Measurements from ENCODE around the gene CR1L. TPM values are rescaled to one million over a fixed set of nuclear protein-coding genes. Genes with fewer than 3 reads are reported as not detected.
"Not testable (repeated sequence)": the region's sequence is repeated elsewhere in the genome, so short reads cannot be mapped to it uniquely, and the experiment has no call there.

The CR1L gene
- total RNA-seq, 2 donors from 2014 or later, result 0.19 TPM; not detected in 1

GRCh38 chr1:207737503-207738157, 92.7 kb downstream of the CR1L start:
- intact Hi-C loops (cut with DNase I); DNase-seq (ENCODE audit: low spot score): not testable (repeated sequence)

DNA sequence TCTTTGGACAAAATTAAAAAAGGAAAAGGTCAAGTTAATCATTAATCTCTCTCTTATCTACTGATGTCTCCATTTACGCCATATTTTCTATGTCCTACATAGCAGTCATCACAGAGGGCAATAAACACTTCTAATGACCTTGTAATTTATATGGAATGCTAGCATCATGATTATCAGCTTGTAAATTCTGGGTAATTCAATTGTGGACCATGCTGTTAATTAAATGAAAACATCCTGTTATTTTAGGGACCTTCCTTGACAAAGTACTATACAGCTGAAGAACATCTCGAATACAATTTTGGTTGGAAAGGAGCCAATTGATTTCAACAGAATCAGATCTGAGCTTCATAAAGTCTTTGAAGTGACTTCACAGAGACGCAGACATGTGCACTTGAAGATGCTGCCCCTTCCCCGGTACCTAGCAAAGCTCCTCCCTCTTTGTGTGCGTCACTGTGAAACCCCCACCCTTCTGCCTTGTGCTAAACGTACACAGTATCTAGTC, 93.3 kb downstream of the CR1L start:
- intact Hi-C loops (cut with DNase I); DNase-seq (ENCODE audit: low spot score): not testable (repeated sequence)

DNA sequence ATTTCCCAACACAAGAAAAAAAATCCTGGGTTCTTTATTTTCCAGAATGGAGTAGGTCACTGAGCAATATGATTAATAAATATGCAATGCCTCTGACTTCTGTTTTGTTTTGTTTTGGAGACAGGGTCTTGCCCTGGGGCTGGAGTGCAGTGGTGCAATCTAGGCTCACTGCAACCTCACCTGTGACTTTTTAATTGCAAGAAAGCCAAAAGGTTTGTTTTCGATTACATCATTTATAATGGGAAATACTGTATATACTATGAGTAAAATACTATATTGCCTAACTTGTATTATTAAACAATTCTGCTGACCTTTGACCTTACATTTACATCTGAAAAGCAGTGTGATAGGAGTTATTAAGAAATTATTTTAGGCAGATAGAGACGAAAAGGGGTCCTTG, 95.3 kb downstream of the CR1L start:
- DNase-seq (ENCODE audit: low spot score), result no peak
- intact Hi-C loops (cut with DNase I), result no loop called here

GRCh38 chr1:207742850-207743555, 98.1 kb downstream of the CR1L start:
- intact Hi-C loops (cut with DNase I), result no loop called here
- DNase-seq (ENCODE audit: low spot score), result no peak

- intact Hi-C loops (cut with DNase I), result no loop called here
- no peak for DNase-seq (ENCODE audit: low spot score)
Measured at GRCh38 chr1:207744000-207744534, 99.1 kb downstream of the CR1L start.

- no peak for DNase-seq (ENCODE audit: low spot score)
- intact Hi-C loops (cut with DNase I), result loop anchor here in 1 of 2 donors (5.0 kb wide), 1 partner anchor 908 kb away; no protein-coding TSS in a partner anchor
Measured at GRCh38 chr1:207745285-207745684, 100.4 kb downstream of the CR1L start.

GRCh38 chr1:207745839-207746767, 101.2 kb downstream of the CR1L start:
- intact Hi-C loops (cut with DNase I), result loop anchor here in 1 of 2 donors (5.0 kb wide), 1 partner anchor 909 kb away; no protein-coding TSS in a partner anchor
- no peak for DNase-seq (ENCODE audit: low spot score)

- DNase-seq (ENCODE audit: low spot score), result no peak
- intact Hi-C loops (cut with DNase I), result loop anchor here in 1 of 2 donors (5.0 kb wide), 1 partner anchor 911 kb away; no protein-coding TSS in a partner anchor
Measured at GRCh38 chr1:207747627-207748492, 102.9 kb downstream of the CR1L start.

DNA sequence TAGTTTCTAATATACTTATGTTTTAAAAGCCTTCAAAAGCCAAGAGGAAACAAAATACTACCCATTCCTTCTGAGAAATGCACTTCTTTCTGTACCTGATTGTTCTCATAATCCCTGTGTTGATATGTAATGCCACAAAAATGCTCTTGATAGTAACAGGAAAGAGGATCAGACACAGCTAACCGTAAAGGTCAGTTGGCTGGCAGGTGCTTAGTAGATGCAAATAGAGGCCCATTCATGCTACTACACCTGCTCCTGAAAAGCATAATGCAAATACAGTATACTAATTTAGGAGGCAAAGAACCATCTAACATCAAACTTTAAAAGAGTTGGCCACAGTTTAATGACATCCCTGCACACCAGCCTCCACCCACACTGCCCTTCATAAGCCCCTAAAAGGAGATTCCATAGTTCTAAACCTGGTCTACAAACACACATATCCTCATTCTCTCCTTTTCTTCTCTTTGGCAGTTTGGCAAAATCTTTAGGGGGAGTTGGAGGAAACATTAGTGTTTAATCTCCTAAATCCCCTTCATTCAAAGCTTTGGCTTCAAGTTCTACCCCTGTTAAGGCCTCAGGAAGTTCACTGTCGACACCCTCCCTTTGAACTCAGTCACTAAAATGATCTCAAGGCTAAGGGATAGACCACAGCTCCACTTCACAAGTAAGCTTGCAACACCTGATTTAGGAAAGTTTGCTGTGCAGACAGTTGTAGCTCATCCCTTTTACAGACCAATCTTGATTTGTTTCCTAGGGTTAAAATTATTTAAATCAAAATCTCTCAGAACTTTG, 104.0 kb downstream of the CR1L start:
- no peak for DNase-seq (ENCODE audit: low spot score)
- intact Hi-C loops (cut with DNase I), result loop anchor here in 1 of 2 donors (5.0 kb wide), 1 partner anchor 912 kb away; no protein-coding TSS in a partner anchor

- intact Hi-C loops (cut with DNase I), result no loop called here
- no peak for DNase-seq (ENCODE audit: low spot score)
Measured at GRCh38 chr1:207750631-207751305, 105.8 kb downstream of the CR1L start.

DNA sequence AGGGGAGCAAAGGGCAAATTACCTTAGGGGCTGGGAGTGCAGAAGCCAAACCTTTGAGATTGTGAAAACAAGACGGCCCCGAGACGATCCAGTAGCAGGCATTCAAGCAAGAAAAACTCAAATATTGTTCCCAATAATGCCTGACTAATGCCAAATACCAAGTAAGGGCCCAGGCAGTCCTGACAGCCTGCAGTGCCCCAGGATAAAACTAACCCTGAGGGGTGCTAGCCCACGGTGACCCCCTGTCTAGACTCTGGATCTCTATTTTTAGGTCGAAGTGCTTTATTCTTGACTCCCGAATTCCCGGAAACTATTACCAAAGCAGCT, 106.5 kb downstream of the CR1L start:
- intact Hi-C loops (cut with DNase I); DNase-seq (ENCODE audit: low spot score): not testable (repeated sequence)

DNA sequence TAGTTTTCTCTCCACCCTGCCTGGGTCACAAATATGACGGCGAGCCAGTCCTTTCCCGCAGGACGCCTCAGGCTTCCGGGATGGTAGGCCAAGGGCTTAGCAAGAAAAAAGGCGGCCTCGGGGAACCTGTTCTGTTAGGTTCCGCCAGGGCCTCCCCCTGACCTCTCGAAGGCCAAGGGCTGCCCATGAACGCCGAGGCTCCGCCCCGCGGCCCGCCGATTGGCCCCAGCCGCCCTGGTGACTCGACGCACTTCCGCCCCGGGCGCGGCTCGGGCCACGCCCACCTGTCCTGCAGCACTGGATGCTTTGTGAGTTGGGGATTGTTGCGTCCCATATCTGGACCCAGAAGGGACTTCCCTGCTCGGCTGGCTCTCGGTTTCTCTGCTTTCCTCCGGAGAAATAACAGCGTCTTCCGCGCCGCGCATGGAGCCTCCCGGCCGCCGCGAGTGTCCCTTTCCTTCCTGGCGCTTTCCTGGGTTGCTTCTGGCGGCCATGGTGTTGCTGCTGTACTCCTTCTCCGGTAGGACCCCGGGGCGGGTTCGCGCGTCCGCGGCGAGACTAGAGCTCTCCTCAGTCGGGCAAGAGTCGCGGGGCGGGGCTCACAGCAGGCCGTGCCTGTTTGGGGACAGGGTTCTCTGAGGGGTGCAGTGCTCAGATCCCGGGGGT, 107.0 kb downstream of the CR1L start, which contains the start of gene CD46:
Gene CD46 (plus strand): TSS at position 265 of the 666 bp plus-strand sequence. CDS start 159 bp downstream, at position 424.
- DNase-seq (ENCODE audit: low spot score), result peak; percentile 99
- intact Hi-C loops (cut with DNase I), result no loop called here

DNA sequence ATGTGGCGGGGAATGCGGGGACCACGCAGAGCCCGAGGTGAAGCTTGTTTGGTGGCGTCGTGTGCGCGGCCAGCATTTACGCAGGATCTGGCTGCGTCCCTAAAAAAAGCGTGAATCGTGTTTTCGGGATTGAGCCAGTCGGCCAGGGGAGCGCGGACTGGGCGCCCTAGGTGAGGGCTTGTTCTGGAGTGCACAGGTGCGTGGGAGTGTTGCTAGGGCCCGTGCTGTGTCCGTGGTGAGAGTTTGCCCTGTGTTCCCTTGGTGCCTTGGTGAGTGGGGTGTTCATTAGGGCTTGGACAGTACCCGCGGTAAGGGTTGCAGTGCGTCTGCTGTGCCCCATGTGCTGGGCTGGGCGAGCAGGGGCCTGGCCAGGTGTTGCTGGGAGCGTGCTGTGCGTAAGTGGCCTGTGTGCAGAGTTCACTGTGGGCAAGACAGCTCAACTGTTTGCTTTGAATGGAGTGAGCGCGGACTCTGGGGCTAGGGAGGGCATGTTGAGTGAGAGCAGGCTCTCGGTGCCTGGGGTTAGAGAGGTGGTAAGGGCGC, 107.6 kb downstream of the CR1L start:
- DNase-seq (ENCODE audit: low spot score), result peak; percentile 69
- intact Hi-C loops (cut with DNase I), result no loop called here

DNA sequence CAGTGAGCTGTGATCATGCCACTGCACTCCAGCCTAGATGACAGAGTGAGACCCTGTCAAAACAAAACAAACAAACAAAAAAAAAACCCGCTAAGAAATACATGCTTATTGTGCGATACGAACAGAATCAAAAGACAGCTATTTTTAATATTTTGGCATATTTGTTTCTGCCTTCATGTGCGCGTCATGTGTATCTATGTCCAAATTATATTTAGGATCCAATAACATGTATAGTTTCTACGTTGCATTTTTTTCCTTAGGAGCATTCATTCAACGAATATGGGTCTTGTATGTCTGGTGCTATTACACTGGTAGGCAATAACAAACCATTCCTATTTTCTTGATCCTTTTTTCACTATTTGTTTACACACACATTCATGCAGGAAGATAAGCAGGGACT, 108.7 kb downstream of the CR1L start:
- DNase-seq (ENCODE audit: low spot score), result no peak
- intact Hi-C loops (cut with DNase I), result no loop called here

GRCh38 chr1:207754011-207754410, 109.1 kb downstream of the CR1L start:
- no peak for DNase-seq (ENCODE audit: low spot score)
- intact Hi-C loops (cut with DNase I), result no loop called here
